Left colon (tissue), 2 donors: Measurements from ENCODE around the gene LNPK. TPM values are rescaled to one million over a fixed set of nuclear protein-coding genes. Genes with fewer than 3 reads are reported as not detected.

Source experiments
- total RNA-seq, 2 donors: library from RNA; stranded (reverse); fragmentation: NEBNext Ultra II Directional; extraction: Animal tissue kit (Norgen Biotek cat#: 25700); gene quantifications; one replicate each; pipeline ENCODE4 v1.2.1, GENCODE V29; 2021
- donor health status: DM: no; HTN: no; CAD: no.
- donor health status: DM: yes; HTN: yes; CAD: no.

LNPK gene
- total RNA-seq, 2 donors from 2014 or later: 41.5 to 41.9 TPM

Other genes with a start within 250 kb of the LNPK start
- gene EVX2, start 81.7 kb upstream of the LNPK start, total RNA-seq: not detected
- gene HOXD13, start 90.5 kb upstream of the LNPK start, total RNA-seq: under 1 TPM; 0.14 to 0.15 TPM
- gene HOXD12, start 97.5 kb upstream of the LNPK start, total RNA-seq: not detected
- gene HOXD11, start 105.0 kb upstream of the LNPK start, total RNA-seq: 1 to 10 TPM in 1 of 2 donors, under 1 TPM in 1; 0.37 to 4.2 TPM
- 10 to 100 TPM in 1 of 2 donors, 1 to 10 TPM in 1; 1.0 to 14.8 TPM for gene HOXD10, start 114.5 kb upstream of the LNPK start, total RNA-seq
- gene HOXD9, start 120.5 kb upstream of the LNPK start, total RNA-seq: 1 to 10 TPM; 1.4 to 5.8 TPM
- gene HOXD8, start 127.4 kb upstream of the LNPK start, total RNA-seq: 1 to 10 TPM; 6.2 to 9.8 TPM
- 1 to 10 TPM; 3.8 to 9.7 TPM for gene HOXD4, start 149.3 kb upstream of the LNPK start, total RNA-seq
- gene HOXD3, start 155.0 kb upstream of the LNPK start, total RNA-seq: 1 to 10 TPM; 3.8 to 9.5 TPM
- gene HOXD1, start 186.4 kb upstream of the LNPK start, total RNA-seq: 1 to 10 TPM; 3.5 to 6.9 TPM